ENCODE measurements around the gene SLC19A1. TPM values are rescaled to one million over a fixed set of nuclear protein-coding genes. Genes with fewer than 3 reads are reported as not detected.

The SLC19A1 gene
- total RNA-seq = 1 to 10 TPM; 7.0 to 9.8 (median 7.9) TPM

- Histone ChIP-seq H3K36me3 (no peaks in the 10 kb centered on the region), H3K27me3 (no peaks in the 10 kb centered on the region), H3K9me3 (no peaks in the 10 kb centered on the region), H3K27ac (peak within 1 kb of the TSS; percentile 49), H3K4me1 (peaks cover 23% of the 10 kb centered on the region), H3K4me3 (peak within 1 kb of the TSS; percentile 77)
- TF ChIP-seq POLR2AphosphoS5 (IDR thresholded peaks at IDR 0.05) (no peak), POLR2A (IDR thresholded peaks at IDR 0.05) (no peak), EP300 (IDR thresholded peaks at IDR 0.05) (no peak), CTCF (IDR thresholded peaks at IDR 0.05) (peak; percentile 43 to 62)
- DNase-seq (ENCODE audit: low spot score in 2 of 2) = peak; percentile 71 to 78
- no CpG with 5 or more reads among the region's 59 CpGs for WGBS
Measured at GRCh38 chr21:45542242-45542666, at the start of gene SLC19A1. Gene SLC19A1, minus strand, starts transcription at chr21:45542440. Its CDS starts 4,481 bp downstream, at chr21:45537959.

GRCh38 chr21:45591619-45592207 is 49.5 kb upstream of the SLC19A1 start:
- no peak for TF ChIP-seq POLR2AphosphoS5 (IDR thresholded peaks at IDR 0.05)
- Histone ChIP-seq H3K9me3 (peaks cover under 1% of the 10 kb centered on the region), H3K4me3 (no peak overlapping the region), H3K27ac (no peak overlapping the region), H3K4me1 (peaks cover 26% of the 10 kb centered on the region), H3K36me3 (no peaks in the 10 kb centered on the region), H3K27me3 (peaks cover 48% of the 10 kb centered on the region)
- WGBS = 81% methylated on average over 9 of the region's 9 CpGs
- DNase-seq (ENCODE audit: low spot score in 2 of 2) = peak; percentile 13 to 29

GRCh38 chr21:45590726-45591618 is 48.7 kb upstream of the SLC19A1 start:
- WGBS = 59% methylated on average over 3 of the region's 53 CpGs
- TF ChIP-seq CTCF (IDR thresholded peaks at IDR 0.05) (no peak), POLR2AphosphoS5 (IDR thresholded peaks at IDR 0.05) (no peak), EP300 (IDR thresholded peaks at IDR 0.05) (no peak), POLR2A (IDR thresholded peaks at IDR 0.05) (no peak)
- H3K36me3 ChIP-seq = no peaks in the 10 kb centered on the region
- H3K27me3 ChIP-seq = peaks cover 44% of the 10 kb centered on the region
- H3K4me1 ChIP-seq = peaks cover 24% of the 10 kb centered on the region
- peak overlapping the region; percentile 48 for H3K4me3 ChIP-seq
- H3K9me3 ChIP-seq = peaks cover 7% of the 10 kb centered on the region
- no peak overlapping the region for H3K27ac ChIP-seq
- peak; percentile 63 to 77 for DNase-seq (ENCODE audit: low spot score in 2 of 2)

GRCh38 chr21:45590246-45590725 is 48.0 kb upstream of the SLC19A1 start:
- Histone ChIP-seq H3K4me1 (peaks cover 24% of the 10 kb centered on the region), H3K27ac (no peak overlapping the region), H3K9me3 (peaks cover 11% of the 10 kb centered on the region), H3K36me3 (no peaks in the 10 kb centered on the region), H3K27me3 (peaks cover 40% of the 10 kb centered on the region), H3K4me3 (peak overlapping the region; percentile 48)
- WGBS = 20% methylated on average over 2 of the region's 46 CpGs
- peak; percentile 65 to 79 for DNase-seq (ENCODE audit: low spot score in 2 of 2)
- TF ChIP-seq POLR2AphosphoS5 (IDR thresholded peaks at IDR 0.05) = no peak
- TF ChIP-seq POLR2A (IDR thresholded peaks at IDR 0.05) = no peak
- TF ChIP-seq CTCF (IDR thresholded peaks at IDR 0.05) = no peak
- no peak for TF ChIP-seq EP300 (IDR thresholded peaks at IDR 0.05)

GRCh38 chr21:45589686-45590245 is 47.5 kb upstream of the SLC19A1 start:
- peak overlapping the region; percentile 48 for H3K4me3 ChIP-seq
- H3K4me1 ChIP-seq = peaks cover 24% of the 10 kb centered on the region
- 42% methylated on average over 41 of the region's 41 CpGs for WGBS
- peaks cover 11% of the 10 kb centered on the region for H3K9me3 ChIP-seq
- no peaks in the 10 kb centered on the region for H3K36me3 ChIP-seq
- peaks cover 35% of the 10 kb centered on the region for H3K27me3 ChIP-seq
- TF ChIP-seq EP300 (IDR thresholded peaks at IDR 0.05) (no peak), CTCF (IDR thresholded peaks at IDR 0.05) (no peak), POLR2AphosphoS5 (IDR thresholded peaks at IDR 0.05) (no peak), POLR2A (IDR thresholded peaks at IDR 0.05) (no peak)
- no peak overlapping the region for H3K27ac ChIP-seq
- peak; percentile 56 to 63 for DNase-seq (ENCODE audit: low spot score in 2 of 2)
